HepG2 (cell line): Measurements from ENCODE around the gene CSTF1. TPM values are rescaled to one million over a fixed set of nuclear protein-coding genes. Genes with fewer than 3 reads are reported as not detected.

Source experiments
- ATAC-seq: fragments of 200-7000 bp; cut with Tn5 transposase; 3 replicates; pipeline ENCODE4 v1.9.1; 2020; ENCODE audit warnings: mild to moderate bottlenecking, moderate library complexity
- BruUV-seq: library from RNA; stranded (reverse); fragments of 400-500 nt; replicated peaks from 2 replicates; lab custom pipeline; 2021; lab: Mats Ljungman, UMichigan
- CTCF ChIA-PET: fragments of 300-600 bp; formaldehyde crosslinking; extraction: SDS; loops from one replicate; lab custom pipeline; 2021; ENCODE audit warnings: low total read pairs, inconsistent platforms, low intra/inter-chr PET ratio; lab: Yijun Ruan, JAX
- POLR2A ChIA-PET: fragments of 350-600 bp; sonication (Branson Sonifier 250); formaldehyde crosslinking; loops from one replicate; lab custom pipeline; 2020; ENCODE audit warnings: antibody characterized with exemption, inconsistent platforms; lab: Yijun Ruan, JAX
- DNase-seq: peaks from one replicate; pipeline ENCODE4 v3.0.0-alpha.2; 2015; ENCODE audit warnings: low spot score
- FAIRE-seq: peaks from 3 replicates; lab custom pipeline; 2011; peaks lifted over from hg19 to GRCh38; lab: Jason Lieb, UNC
- H2AFZ ChIP-seq: one replicate; pipeline ENCODE4 v1.6.1; 2011; ENCODE audit warnings: low read length, inconsistent platforms
- H3K27ac ChIP-seq: fragments of 300-600 bp; 3 replicates; pipeline ENCODE4 v1.8.0; 2011; ENCODE audit warnings: mixed run types, mild to moderate bottlenecking, mixed read lengths, low read length, inconsistent platforms; ENCODE audit not compliant: insufficient read depth; ENCODE audit errors: extremely low read length
- H3K27me3 ChIP-seq, 2 experiments: fragments of 200-600 bp in 1 of 2; 2 replicates in 1 of 2; 3 replicates in 1 of 2; pipeline versions ENCODE4 v1.6.0 to v1.8.0; 2011; ENCODE audit warnings: low read length in 2 of 2, mild to moderate bottlenecking in 2 of 2, moderate library complexity in 2 of 2, inconsistent platforms in 1 of 2; ENCODE audit not compliant: insufficient read depth in 2 of 2, control insufficient read depth in 1 of 2
- H3K36me3 ChIP-seq, 2 experiments: fragments of 200-600 bp in 1 of 2; replicated peaks in 1 of 2; 2 replicates in 1 of 2; 3 replicates in 1 of 2; pipeline versions ENCODE4 v1.5.1 to v1.8.0; 2011; ENCODE audit warnings: low read length in 2 of 2, inconsistent platforms in 1 of 2; ENCODE audit not compliant: insufficient read depth in 2 of 2, control insufficient read depth in 1 of 2
- H3K4me1 ChIP-seq: 2 replicates; pipeline ENCODE4 v1.5.1; 2012; ENCODE audit warnings: low read length, inconsistent platforms; ENCODE audit not compliant: insufficient read depth
- H3K4me2 ChIP-seq: 2 replicates; pipeline ENCODE4 v1.6.0; 2011; ENCODE audit warnings: low read depth, low read length, inconsistent platforms
- H3K4me3 ChIP-seq, 3 experiments: fragments of 200-600 bp in 1 of 3; sonication (generic), shearing (Covaris generic) in 1 of 3; replicated peaks in 1 of 3; 2 replicates each; pipeline ENCODE4 v1.5.1; 2011 to 2016; ENCODE audit warnings: low read length in 3 of 3, inconsistent platforms in 2 of 3, low read depth in 2 of 3, mild to moderate bottlenecking in 2 of 3, control low read depth in 1 of 3, mixed read lengths in 1 of 3; ENCODE audit not compliant: insufficient read depth in 1 of 3
- H3K79me2 ChIP-seq: one replicate; pipeline ENCODE4 v1.6.1; 2011; ENCODE audit warnings: low read length, inconsistent platforms; ENCODE audit not compliant: insufficient read depth
- H3K9ac ChIP-seq: 2 replicates; pipeline ENCODE4 v1.6.0; 2011; ENCODE audit warnings: mild to moderate bottlenecking, low read depth, low read length, inconsistent platforms; ENCODE audit not compliant: insufficient read depth
- H3K9me3 ChIP-seq: 2 replicates; pipeline ENCODE4 v1.5.1; 2012; ENCODE audit warnings: mild to moderate bottlenecking, low read length
- H4K20me1 ChIP-seq: 2 replicates; pipeline ENCODE4 v1.6.0; 2011; ENCODE audit warnings: inconsistent platforms, mild to moderate bottlenecking, low read length, moderate library complexity; ENCODE audit not compliant: insufficient read depth
- ATF7 ChIP-seq, 2 experiments: fragments of 450-650 bp in 1 of 2; sonication (generic) in 1 of 2; formaldehyde crosslinking in 1 of 2; IDR thresholded peaks; 2 replicates each; pipeline versions ENCODE4 v1.4.0 to v1.6.1; 2016 to 2020; ENCODE audit warnings: antibody characterized with exemption in 1 of 2, mild to moderate bottlenecking in 1 of 2, missing genetic modification reagents in 1 of 2
- HNRNPH1 ChIP-seq: fragments of 200-400 bp; formaldehyde crosslinking; optimal IDR thresholded peaks from 2 replicates; pipeline ENCODE3; 2017; ENCODE audit warnings: mild to moderate bottlenecking, low read depth, low read length
- TEF ChIP-seq: sonication (generic); formaldehyde crosslinking; IDR thresholded peaks from 2 replicates; pipeline ENCODE4 v1.5.0; 2020; ENCODE audit warnings: missing genetic modification reagents
- ZSCAN31 ChIP-seq: sonication (generic); formaldehyde crosslinking; IDR thresholded peaks from 2 replicates; pipeline ENCODE4 v1.5.0; 2020; ENCODE audit warnings: low read depth, mild to moderate bottlenecking, missing genetic modification reagents
- WGBS: methylation state at CpG from one replicate; pipeline ENCODE4 v1.1.6; 2017; ENCODE audit warnings: low lambda C conversion rate; 5-methylcytosine and 5-hydroxymethylcytosine counted together
- in situ Hi-C: cut with HindIII; loops from 2 replicates; pipeline ENCODE4 v1.10.0; 2017; ENCODE audit warnings: low pct_unique_long_range_greater_than_20kb; ENCODE audit not compliant: extremely low pct_ligation_motif_present
- intact Hi-C: fragments of 100-400 bp; cut with micrococcal nuclease; formaldehyde crosslinking; loops from one replicate; pipeline ENCODE4 v1.10.0; 2022; ENCODE audit not compliant: unreplicated experiment
- polyA plus RNA-seq, 8 experiments: library from polyadenylated mRNA; depleted of rRNA in 3 of 8; stranded (reverse) in 7 of 8; unstranded in 1 of 8; fragments of >200 nt; fragmentation: Illumina TruSeq in 4 of 8; extraction: Trizol in 4 of 8; gene quantifications; 2 replicates each; pipeline versions ENCODE4 v1.2.1 to v1.2.3, GENCODE V29; 2011 to 2016; ENCODE audit warnings: low read depth in 4 of 8, missing spikeins in 1 of 8, mixed read lengths in 1 of 8; ENCODE audit not compliant: insufficient read depth in 1 of 8
- total RNA-seq, 5 experiments: library from RNA; depleted of rRNA; stranded (reverse); fragments of >200 nt; fragmentation: Illumina TruSeq; extraction: Trizol; gene quantifications; 2 replicates each; pipeline ENCODE4 v1.2.3, GENCODE V29; 2016; ENCODE audit warnings: low read depth in 1 of 5
- TF ChIP-seq, protein P1 (sequence below), 2 experiments: sonication (generic) in 1 of 2; formaldehyde crosslinking in 1 of 2; IDR thresholded peaks; 2 replicates each; pipeline versions ENCODE4 v1.6.1 to v1.9.0; 2014 to 2022; ENCODE audit warnings: antibody characterized with exemption in 1 of 2, borderline replicate concordance in 1 of 2, inconsistent platforms in 1 of 2, low read depth in 1 of 2, missing genetic modification reagents in 1 of 2
- TF ChIP-seq, protein P2 (sequence below): IDR thresholded peaks from 2 replicates; pipeline ENCODE4 v1.6.1; 2016; ENCODE audit warnings: low read depth

The CSTF1 gene
- total and polyA plus RNA-seq, 2 of the 13 experiments (the other 11 are each of a cell fraction or from before 2014, with no cell fraction given): 70.9 to 100 TPM

GRCh38 chr20:56382696-56383095 is 9.7 kb upstream of the CSTF1 start:
- no peak overlapping the region for H3K4me3 ChIP-seq
- ChIA-PET CTCF (no interaction called here), POLR2A (interaction anchor here (1.1 to 3.6 kb wide), 3 partner anchors 9 to 24 kb away, joined by 3 to 17 read pairs (median 4); partner anchors contain the start of genes AURKA, CSTF1 and FAM210B)
- FAIRE-seq (no peak), ATAC-seq (no peak), DNase-seq (no peak)
- H3K79me2 ChIP-seq: peaks cover 72% of the 10 kb centered on the region
- H3K36me3 ChIP-seq: peaks cover 36 to 79% of the 10 kb centered on the region in 2 experiments
- no TSS peak for BruUV-seq
- no peaks in the 10 kb centered on the region for H3K9me3 ChIP-seq
- H4K20me1 ChIP-seq: no peaks in the 10 kb centered on the region
- intact Hi-C loops: no loop called here
- no peak overlapping the region for H3K9ac ChIP-seq
- peaks cover 30% of the 10 kb centered on the region for H3K4me1 ChIP-seq
- H2AFZ ChIP-seq: no peak overlapping the region
- H3K4me2 ChIP-seq: no peak overlapping the region
- H3K27ac ChIP-seq: no peak overlapping the region
- TF ChIP-seq HNRNPH1: no peak
- 94% methylated on average over 4 of the region's 4 CpGs for WGBS
- no peaks in the 10 kb centered on the region for H3K27me3 ChIP-seq
- in situ Hi-C loops: no loop called here

- H3K9ac ChIP-seq: no peak overlapping the region
- FAIRE-seq: no peak
- H3K4me2 ChIP-seq: no peak overlapping the region
- peaks cover 36% of the 10 kb centered on the region for H3K4me1 ChIP-seq
- peaks cover 72% of the 10 kb centered on the region for H3K79me2 ChIP-seq
- ChIA-PET CTCF (no interaction called here), POLR2A (interaction anchor here (0.8 to 3.6 kb wide), 4 partner anchors 9 to 25 kb away, joined by 3 to 17 read pairs (median 4); partner anchors contain the start of genes AURKA, CSTF1 and FAM210B)
- no peaks in the 10 kb centered on the region for H3K9me3 ChIP-seq
- WGBS: 98% methylated on average over 8 of the region's 8 CpGs
- no peak for DNase-seq
- no peak; the same call in 2 of the 3 replicates for ATAC-seq
- H4K20me1 ChIP-seq: no peaks in the 10 kb centered on the region
- H3K27ac ChIP-seq: no peak overlapping the region
- intact Hi-C loops (no loop called here), in situ Hi-C loops (no loop called here)
- H2AFZ ChIP-seq: no peak overlapping the region
- H3K36me3 ChIP-seq: peaks cover 35 to 79% of the 10 kb centered on the region in 2 experiments
- no peaks in the 10 kb centered on the region for H3K27me3 ChIP-seq
- no TSS peak for BruUV-seq
- H3K4me3 ChIP-seq: no peak overlapping the region
- TF ChIP-seq, protein P1, sequence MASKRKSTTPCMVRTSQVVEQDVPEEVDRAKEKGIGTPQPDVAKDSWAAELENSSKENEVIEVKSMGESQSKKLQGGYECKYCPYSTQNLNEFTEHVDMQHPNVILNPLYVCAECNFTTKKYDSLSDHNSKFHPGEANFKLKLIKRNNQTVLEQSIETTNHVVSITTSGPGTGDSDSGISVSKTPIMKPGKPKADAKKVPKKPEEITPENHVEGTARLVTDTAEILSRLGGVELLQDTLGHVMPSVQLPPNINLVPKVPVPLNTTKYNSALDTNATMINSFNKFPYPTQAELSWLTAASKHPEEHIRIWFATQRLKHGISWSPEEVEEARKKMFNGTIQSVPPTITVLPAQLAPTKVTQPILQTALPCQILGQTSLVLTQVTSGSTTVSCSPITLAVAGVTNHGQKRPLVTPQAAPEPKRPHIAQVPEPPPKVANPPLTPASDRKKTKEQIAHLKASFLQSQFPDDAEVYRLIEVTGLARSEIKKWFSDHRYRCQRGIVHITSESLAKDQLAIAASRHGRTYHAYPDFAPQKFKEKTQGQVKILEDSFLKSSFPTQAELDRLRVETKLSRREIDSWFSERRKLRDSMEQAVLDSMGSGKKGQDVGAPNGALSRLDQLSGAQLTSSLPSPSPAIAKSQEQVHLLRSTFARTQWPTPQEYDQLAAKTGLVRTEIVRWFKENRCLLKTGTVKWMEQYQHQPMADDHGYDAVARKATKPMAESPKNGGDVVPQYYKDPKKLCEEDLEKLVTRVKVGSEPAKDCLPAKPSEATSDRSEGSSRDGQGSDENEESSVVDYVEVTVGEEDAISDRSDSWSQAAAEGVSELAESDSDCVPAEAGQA (IDR thresholded peaks at IDR 0.05; ENCODE audit: low read depth): no peak
- TF ChIP-seq, protein P1 (CRISPR knock-in tag; IDR thresholded peaks at IDR 0.05; ENCODE audit: borderline replicate concordance): no peak
- TF ChIP-seq TEF (CRISPR knock-in tag) (no peak), ATF7 (IDR thresholded peaks at IDR 0.05) (no peak), ATF7 (CRISPR knock-in tag; IDR thresholded peaks at IDR 0.05) (no peak), ZSCAN31 (CRISPR knock-in tag) (no peak)
- TF ChIP-seq, protein P2, sequence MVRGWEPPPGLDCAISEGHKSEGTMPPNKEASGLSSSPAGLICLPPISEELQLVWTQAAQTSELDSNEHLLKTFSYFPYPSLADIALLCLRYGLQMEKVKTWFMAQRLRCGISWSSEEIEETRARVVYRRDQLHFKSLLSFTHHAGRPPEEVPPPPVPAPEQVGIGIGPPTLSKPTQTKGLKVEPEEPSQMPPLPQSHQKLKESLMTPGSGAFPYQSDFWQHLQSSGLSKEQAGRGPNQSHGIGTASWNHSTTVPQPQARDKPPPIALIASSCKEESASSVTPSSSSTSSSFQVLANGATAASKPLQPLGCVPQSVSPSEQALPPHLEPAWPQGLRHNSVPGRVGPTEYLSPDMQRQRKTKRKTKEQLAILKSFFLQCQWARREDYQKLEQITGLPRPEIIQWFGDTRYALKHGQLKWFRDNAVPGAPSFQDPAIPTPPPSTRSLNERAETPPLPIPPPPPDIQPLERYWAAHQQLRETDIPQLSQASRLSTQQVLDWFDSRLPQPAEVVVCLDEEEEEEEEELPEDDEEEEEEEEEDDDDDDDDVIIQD (CRISPR knock-in tag): no peak
Measured at GRCh38 chr20:56383334-56383733, 9.1 kb upstream of the CSTF1 start.
